Measurements from ENCODE around the gene TMPRSS9. TPM values are rescaled to one million over a fixed set of nuclear protein-coding genes. Genes with fewer than 3 reads are reported as not detected.
A peak's percentile ranks its signal among the peaks of the same experiment; 100 is the strongest.

Gene TMPRSS9
- total and polyA plus RNA-seq, 11 donors, result 0.09 to 0.19 TPM; not detected in 9

DNA sequence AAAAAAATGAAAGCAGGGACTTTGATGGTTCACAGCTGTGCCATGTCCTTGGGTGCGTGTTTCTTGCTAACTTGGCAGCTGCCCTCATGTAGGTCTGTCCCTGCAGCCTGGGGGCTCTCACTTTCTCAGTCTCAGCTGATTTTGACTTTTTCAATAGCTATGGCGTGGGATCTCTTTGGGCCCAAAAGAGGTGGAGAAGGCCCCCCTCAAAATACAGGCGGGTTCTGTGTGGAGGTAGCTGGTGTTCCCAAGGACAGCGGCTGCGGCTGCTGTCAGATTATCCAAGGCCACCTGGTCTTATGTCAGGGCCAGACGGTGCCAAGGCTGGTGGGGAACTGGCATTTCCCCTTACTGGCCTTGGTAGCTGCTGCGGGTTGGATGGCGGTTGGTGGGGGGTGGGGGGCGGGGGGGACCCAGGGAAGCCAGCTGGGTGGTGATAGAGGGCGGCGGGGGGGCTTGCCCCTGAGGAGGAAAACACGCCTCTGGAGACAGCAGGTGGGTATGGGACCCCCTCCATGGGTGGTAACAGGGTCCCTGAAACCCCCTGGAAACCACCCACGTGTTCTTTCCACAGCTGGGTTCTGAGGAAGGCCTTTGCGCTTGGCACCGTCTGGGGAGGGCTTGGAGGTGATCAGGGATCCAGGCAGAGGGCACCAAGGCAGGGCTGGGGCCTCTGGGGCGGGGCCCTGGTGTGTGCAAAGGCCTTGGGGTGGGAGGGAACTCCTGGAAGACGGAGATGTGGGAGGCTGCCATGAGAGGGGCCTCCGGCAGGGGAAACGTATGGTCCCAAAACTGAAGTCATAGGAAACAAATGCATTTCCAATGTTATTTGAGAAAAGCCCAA, 63.2 kb downstream of the TMPRSS9 start:
- WGBS, 4 donors, result 57 to 69% (median 63%) methylated on average over 14 to 19 of the region's 19 CpGs
- Histone ChIP-seq H3K4me3 (no peak overlapping the region), H3K4me1 (peaks cover 3 to 50% (median 26%) of the 10 kb centered on the region in 12 donors), H3K27me3 (no peaks in the 10 kb centered on the region), H3K27ac (peak overlapping the region in 5 of 12 donors; percentile 4 to 69 (median 38)), H3K36me3 (peaks cover 0 to 7% (median 3%) of the 10 kb centered on the region in 9 donors), H3K9me3 (no peaks in the 10 kb centered on the region)
- intact Hi-C loops (cut with DNase I), result no loop called here
- DNase-seq, result no peak
- ATAC-seq, result no peak
- no peak for TF ChIP-seq POLR2A (IDR thresholded peaks at IDR 0.05)
- TF ChIP-seq CTCF (IDR thresholded peaks at IDR 0.05), result no peak

DNA sequence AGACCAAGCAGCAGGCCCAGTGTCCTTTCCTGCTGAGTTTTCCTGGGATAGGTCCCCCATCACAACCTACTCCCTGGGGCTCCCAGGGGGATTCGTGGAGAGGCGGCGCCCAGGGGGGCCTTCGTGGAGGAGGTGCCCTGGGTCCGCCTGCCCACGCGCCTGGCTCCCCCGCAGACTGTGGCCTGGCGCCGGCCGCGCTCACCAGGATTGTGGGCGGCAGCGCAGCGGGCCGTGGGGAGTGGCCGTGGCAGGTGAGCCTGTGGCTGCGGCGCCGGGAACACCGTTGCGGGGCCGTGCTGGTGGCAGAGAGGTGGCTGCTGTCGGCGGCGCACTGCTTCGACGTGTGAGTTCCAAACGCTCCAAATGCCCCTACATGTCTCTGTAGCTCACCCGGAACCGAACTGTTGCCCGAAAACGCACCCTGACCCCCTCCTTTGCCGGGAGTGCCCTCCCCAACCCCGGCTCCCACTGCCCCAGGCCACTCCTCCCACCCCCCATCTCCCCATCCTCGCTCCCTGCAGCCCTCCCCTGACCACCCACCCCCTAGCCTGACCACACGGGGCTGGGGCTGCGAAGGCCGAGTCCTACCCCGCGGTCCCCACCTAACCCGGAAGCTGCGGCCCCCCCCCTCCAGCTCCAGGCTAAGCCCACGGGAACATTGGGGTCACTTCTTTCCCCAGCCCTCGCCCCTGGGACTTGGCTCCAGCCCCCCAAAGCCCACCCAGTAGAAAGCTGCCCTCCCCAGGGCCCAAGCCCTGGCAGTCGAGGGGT, 64.0 kb downstream of the TMPRSS9 start:
- H3K9me3 ChIP-seq, result no peaks in the 10 kb centered on the region
- TF ChIP-seq CTCF (IDR thresholded peaks at IDR 0.05) (no peak), POLR2A (IDR thresholded peaks at IDR 0.05) (no peak)
- H3K4me3 ChIP-seq, result no peak overlapping the region
- intact Hi-C loops (cut with DNase I), result no loop called here
- ATAC-seq, result no peak
- H3K36me3 ChIP-seq, result peaks cover 0 to 7% (median 3%) of the 10 kb centered on the region in 9 donors
- peak overlapping the region in 2 of 12 donors; percentile 42 to 69 for H3K27ac ChIP-seq
- DNase-seq, result no peak
- peaks cover 3 to 55% (median 30%) of the 10 kb centered on the region in 12 donors for H3K4me1 ChIP-seq
- no peaks in the 10 kb centered on the region for H3K27me3 ChIP-seq
- WGBS, 4 donors, result 89 to 94% (median 90%) methylated on average over 31 to 46 of the region's 46 CpGs

- Histone ChIP-seq H3K36me3 (peaks cover 0 to 7% (median 3%) of the 10 kb centered on the region in 9 donors), H3K27me3 (no peaks in the 10 kb centered on the region), H3K27ac (peak overlapping the region in 1 of 12 donors; percentile 23), H3K4me3 (peak overlapping the region in 8 of 12 donors; percentile 3 to 94 (median 28)), H3K9me3 (no peaks in the 10 kb centered on the region), H3K4me1 (peaks cover 3 to 55% (median 30%) of the 10 kb centered on the region in 12 donors)
- no peak for TF ChIP-seq POLR2A (IDR thresholded peaks at IDR 0.05)
- peak in 2 of 12 donors; percentile 20 to 40 for TF ChIP-seq CTCF (IDR thresholded peaks at IDR 0.05)
- intact Hi-C loops (cut with DNase I), result no loop called here
- ATAC-seq, result peak in 1 of 4 donors; percentile 17
- DNase-seq, result peak in 2 of 5 donors; percentile 64 to 67
- WGBS, 4 donors, result 44 to 56% (median 54%) methylated on average over 50 to 101 of the region's 101 CpGs
These were observed 64.9 kb downstream of the TMPRSS9 start for GRCh38 chr19:2424686-2425621.

All from heart left ventricle (tissue), 16 donors.